Activated B cell treated with CpG ODN at 0.5 μM for 24 hours (primary cell): ENCODE measurements around the gene TMCO4. TPM values are rescaled to one million over a fixed set of nuclear protein-coding genes. Genes with fewer than 3 reads are reported as not detected.

Experiments
- ATAC-seq: fragments of 200-7000 bp; cut with Tn5 transposase; one replicate; pipeline ENCODE4 v1.10.0; 2021; ENCODE audit warnings: low read depth, mild to moderate bottlenecking, moderate library complexity
- CTCF ChIA-PET: fragments of 350-600 bp; sonication (Branson Sonifier 250); formaldehyde crosslinking; loops from one replicate; lab custom pipeline; 2021; ENCODE audit warnings: antibody characterized with exemption; lab: Charles Lee
- POLR2A ChIA-PET: fragments of 350-600 bp; sonication (Branson Sonifier 250); formaldehyde crosslinking; loops from one replicate; lab custom pipeline; 2021; ENCODE audit warnings: antibody characterized with exemption; lab: Charles Lee
- DNase-seq: peaks from one replicate; pipeline ENCODE4 v3.0.0; 2022
- H3K27ac Mint-ChIP-seq: one replicate; pipeline ENCODE4 v1.8.0; 2020; ENCODE audit warnings: mixed read lengths
- H3K27me3 Mint-ChIP-seq: one replicate; pipeline ENCODE4 v1.8.0; 2021; ENCODE audit warnings: mixed read lengths
- H3K36me3 Mint-ChIP-seq: one replicate; pipeline ENCODE4 v1.8.0; 2021; ENCODE audit warnings: low read depth, mixed read lengths
- H3K4me1 Mint-ChIP-seq: one replicate; pipeline ENCODE4 v1.8.0; 2021; ENCODE audit warnings: mixed read lengths
- H3K4me3 Mint-ChIP-seq: one replicate; pipeline ENCODE4 v1.8.0; 2020; ENCODE audit warnings: mild to moderate bottlenecking, mixed read lengths
- H3K9me3 Mint-ChIP-seq: one replicate; pipeline ENCODE4 v1.8.0; 2020; ENCODE audit warnings: mixed read lengths
- intact Hi-C: fragments of 100-400 bp; cut with micrococcal nuclease; formaldehyde crosslinking; loops from one replicate; pipeline ENCODE4 v1.15.1; 2024
- total RNA-seq: library from RNA; stranded (reverse); gene quantifications from 2 replicates; pipeline ENCODE4 v1.2.3, GENCODE V29; 2022
- TF ChIP-seq, protein P1 (sequence below): fragments of 200-600 bp; IDR thresholded peaks from one replicate; pipeline ENCODE4 v1.8.0; 2022; ENCODE audit warnings: antibody characterized with exemption, mild to moderate bottlenecking

Gene TMCO4
- total RNA-seq, 1 donor from 2014 or later: 22.3 TPM

DNA sequence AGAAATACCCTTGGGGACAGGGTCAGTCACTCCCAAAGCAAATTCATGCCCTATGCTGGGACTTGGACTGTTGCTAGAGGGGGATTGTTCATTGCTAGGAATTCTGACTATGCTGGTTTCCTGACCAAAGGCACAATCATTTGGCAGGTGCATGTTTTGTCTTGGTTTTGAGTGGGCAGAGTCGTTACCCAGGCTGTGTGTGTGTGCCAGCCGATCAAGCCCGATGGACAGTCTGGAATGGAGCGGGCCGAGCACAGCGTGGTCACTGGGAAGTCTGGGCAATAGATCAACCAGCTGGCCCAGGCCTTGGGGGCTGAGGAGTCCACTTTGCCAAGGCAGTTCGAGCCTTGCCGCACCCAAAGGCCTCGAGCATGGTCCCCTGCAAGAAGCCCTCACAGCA is 74.1 kb downstream of the TMCO4 start:
- H3K9me3 Mint-ChIP-seq: no peaks in the 10 kb centered on the region
- intact Hi-C loops: no loop called here
- CTCF ChIA-PET: no interaction called here
- H3K4me3 Mint-ChIP-seq: no peak overlapping the region
- POLR2A ChIA-PET: no interaction called here
- H3K27ac Mint-ChIP-seq: no peak overlapping the region
- H3K27me3 Mint-ChIP-seq: no peaks in the 10 kb centered on the region
- TF ChIP-seq, protein P1, sequence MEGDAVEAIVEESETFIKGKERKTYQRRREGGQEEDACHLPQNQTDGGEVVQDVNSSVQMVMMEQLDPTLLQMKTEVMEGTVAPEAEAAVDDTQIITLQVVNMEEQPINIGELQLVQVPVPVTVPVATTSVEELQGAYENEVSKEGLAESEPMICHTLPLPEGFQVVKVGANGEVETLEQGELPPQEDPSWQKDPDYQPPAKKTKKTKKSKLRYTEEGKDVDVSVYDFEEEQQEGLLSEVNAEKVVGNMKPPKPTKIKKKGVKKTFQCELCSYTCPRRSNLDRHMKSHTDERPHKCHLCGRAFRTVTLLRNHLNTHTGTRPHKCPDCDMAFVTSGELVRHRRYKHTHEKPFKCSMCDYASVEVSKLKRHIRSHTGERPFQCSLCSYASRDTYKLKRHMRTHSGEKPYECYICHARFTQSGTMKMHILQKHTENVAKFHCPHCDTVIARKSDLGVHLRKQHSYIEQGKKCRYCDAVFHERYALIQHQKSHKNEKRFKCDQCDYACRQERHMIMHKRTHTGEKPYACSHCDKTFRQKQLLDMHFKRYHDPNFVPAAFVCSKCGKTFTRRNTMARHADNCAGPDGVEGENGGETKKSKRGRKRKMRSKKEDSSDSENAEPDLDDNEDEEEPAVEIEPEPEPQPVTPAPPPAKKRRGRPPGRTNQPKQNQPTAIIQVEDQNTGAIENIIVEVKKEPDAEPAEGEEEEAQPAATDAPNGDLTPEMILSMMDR: no peak
- H3K4me1 Mint-ChIP-seq: no peaks in the 10 kb centered on the region
- H3K36me3 Mint-ChIP-seq: peaks cover 53% of the 10 kb centered on the region
- no peak for ATAC-seq
- DNase-seq: no peak

DNA sequence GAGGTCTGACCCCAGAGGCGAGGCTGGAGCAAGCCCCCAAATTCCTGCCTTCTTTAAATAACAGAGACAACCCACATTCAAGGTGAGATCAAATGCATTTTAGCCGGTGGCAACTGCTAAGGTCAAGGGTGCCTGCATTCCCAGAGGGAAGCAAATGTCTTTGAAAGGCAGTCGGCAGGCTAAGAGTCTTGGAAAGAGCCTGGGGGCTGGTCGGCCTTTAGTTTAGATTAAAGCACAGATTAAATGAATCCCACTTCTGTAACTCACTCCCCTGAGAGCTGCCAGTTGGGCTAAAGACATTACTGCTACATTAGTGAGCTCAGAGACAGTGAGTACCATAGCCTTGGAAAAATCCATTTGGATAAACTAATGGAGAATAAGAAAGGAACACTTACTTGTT is 75.8 kb downstream of the TMCO4 start:
- H3K36me3 Mint-ChIP-seq: peaks cover 49% of the 10 kb centered on the region
- H3K4me3 Mint-ChIP-seq: no peak overlapping the region
- intact Hi-C loops: no loop called here
- DNase-seq: no peak
- H3K4me1 Mint-ChIP-seq: no peaks in the 10 kb centered on the region
- ChIA-PET CTCF (no interaction called here), POLR2A (no interaction called here)
- H3K27me3 Mint-ChIP-seq: no peaks in the 10 kb centered on the region
- H3K9me3 Mint-ChIP-seq: no peaks in the 10 kb centered on the region
- ATAC-seq: no peak
- no peak overlapping the region for H3K27ac Mint-ChIP-seq
- TF ChIP-seq, protein P1: no peak

DNA sequence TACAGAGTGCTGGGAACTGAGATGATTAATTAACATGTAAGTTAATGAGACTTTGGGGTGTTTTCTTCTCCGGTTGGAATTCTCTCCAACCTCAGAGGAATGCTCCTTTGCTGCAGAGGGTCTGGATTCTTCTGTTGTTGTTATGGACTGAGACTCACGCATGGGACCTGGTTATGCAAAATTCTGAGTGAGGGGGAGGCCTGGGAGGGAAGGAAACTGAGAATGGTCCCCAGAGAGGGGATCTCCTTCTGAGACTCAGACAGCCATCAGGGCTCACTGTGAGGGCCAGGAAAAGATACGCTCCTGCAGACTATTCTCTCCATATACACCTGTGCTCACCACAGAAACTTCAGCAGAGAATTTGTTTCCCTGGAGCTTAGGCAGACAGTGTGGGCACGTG is 78.7 kb downstream of the TMCO4 start:
- ATAC-seq: no peak
- intact Hi-C loops: no loop called here
- Mint-ChIP-seq H3K27me3 (no peaks in the 10 kb centered on the region), H3K9me3 (no peaks in the 10 kb centered on the region), H3K4me1 (no peaks in the 10 kb centered on the region), H3K4me3 (no peak overlapping the region), H3K27ac (no peak overlapping the region), H3K36me3 (peaks cover 40% of the 10 kb centered on the region)
- ChIA-PET CTCF (no interaction called here), POLR2A (no interaction called here)
- TF ChIP-seq, protein P1: no peak
- DNase-seq: no peak

DNA sequence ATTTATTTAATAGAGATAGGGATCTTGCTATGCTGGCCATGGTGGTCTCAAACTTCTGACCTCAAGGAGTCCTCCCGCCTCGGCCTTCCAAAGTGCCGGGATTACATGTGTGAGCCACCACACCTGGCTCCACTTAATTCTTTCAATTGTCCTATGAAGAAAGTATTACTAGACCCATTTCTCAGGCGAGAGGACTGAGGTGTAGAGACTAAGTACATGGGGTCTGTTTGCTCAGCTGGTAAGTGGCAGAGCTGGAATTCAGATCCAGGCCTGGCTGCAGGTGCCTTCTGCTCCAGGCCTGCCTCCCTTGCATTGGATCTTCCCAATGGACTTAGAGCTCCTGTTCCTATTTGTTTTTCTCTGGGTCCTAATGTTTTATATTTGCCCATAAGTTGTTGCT is 79.5 kb downstream of the TMCO4 start:
- ATAC-seq (no peak), DNase-seq (no peak)
- Mint-ChIP-seq H3K27me3 (no peaks in the 10 kb centered on the region), H3K4me1 (no peaks in the 10 kb centered on the region), H3K4me3 (no peak overlapping the region), H3K27ac (no peak overlapping the region), H3K36me3 (peaks cover 40% of the 10 kb centered on the region), H3K9me3 (no peaks in the 10 kb centered on the region)
- CTCF ChIA-PET: no interaction called here
- TF ChIP-seq, protein P1: no peak
- intact Hi-C loops: no loop called here
- POLR2A ChIA-PET: no interaction called here

DNA sequence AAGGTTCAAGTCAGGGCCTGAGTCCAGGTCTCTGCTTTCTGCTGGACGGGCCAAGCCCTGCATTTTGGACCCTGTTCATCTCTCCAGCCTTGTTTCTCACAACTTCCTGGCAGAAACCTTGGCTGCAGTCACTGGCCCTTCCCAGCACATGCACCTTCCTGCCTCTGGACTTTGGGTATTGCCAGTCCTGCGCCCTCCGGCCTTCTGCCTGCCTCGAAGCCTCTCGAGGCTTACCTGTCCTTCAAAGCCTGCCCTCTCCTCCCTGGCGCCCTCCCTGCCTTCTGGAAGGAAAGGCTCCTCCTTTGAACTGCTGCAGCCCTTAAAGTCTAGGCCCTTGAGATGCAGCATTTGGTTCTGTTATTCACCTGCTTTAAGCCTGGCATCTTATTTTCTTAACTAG is 82.2 kb downstream of the TMCO4 start:
- POLR2A ChIA-PET: no interaction called here
- Mint-ChIP-seq H3K4me1 (no peaks in the 10 kb centered on the region), H3K36me3 (peaks cover 32% of the 10 kb centered on the region), H3K27ac (no peak overlapping the region), H3K27me3 (no peaks in the 10 kb centered on the region), H3K9me3 (no peaks in the 10 kb centered on the region), H3K4me3 (no peak overlapping the region)
- DNase-seq (no peak), ATAC-seq (no peak)
- intact Hi-C loops: no loop called here
- TF ChIP-seq, protein P1: no peak
- CTCF ChIA-PET: no interaction called here
